HL-60 (cell line): ENCODE results near the gene EFL1.

Experiments used
- GABPA ChIP-seq: IDR thresholded peaks from 2 replicates; pipeline ENCODE4 v1.6.1; 2012; ENCODE audit warnings: low read depth
- POLR2AphosphoS5 ChIP-seq: IDR thresholded peaks from 2 replicates; pipeline ENCODE4 v1.6.1; 2012; ENCODE audit warnings: low read depth
- TF ChIP-seq, protein P1 (sequence below): IDR thresholded peaks from one replicate; pipeline ENCODE4 v1.5.1; 2011; ENCODE audit warnings: low read length, control low read depth, inconsistent platforms; ENCODE audit not compliant: insufficient read depth
- TF ChIP-seq, protein P2 (sequence below): IDR thresholded peaks from 2 replicates; pipeline ENCODE4 v1.6.1; 2012; ENCODE audit warnings: low read depth; ENCODE audit not compliant: insufficient replicate concordance

DNA sequence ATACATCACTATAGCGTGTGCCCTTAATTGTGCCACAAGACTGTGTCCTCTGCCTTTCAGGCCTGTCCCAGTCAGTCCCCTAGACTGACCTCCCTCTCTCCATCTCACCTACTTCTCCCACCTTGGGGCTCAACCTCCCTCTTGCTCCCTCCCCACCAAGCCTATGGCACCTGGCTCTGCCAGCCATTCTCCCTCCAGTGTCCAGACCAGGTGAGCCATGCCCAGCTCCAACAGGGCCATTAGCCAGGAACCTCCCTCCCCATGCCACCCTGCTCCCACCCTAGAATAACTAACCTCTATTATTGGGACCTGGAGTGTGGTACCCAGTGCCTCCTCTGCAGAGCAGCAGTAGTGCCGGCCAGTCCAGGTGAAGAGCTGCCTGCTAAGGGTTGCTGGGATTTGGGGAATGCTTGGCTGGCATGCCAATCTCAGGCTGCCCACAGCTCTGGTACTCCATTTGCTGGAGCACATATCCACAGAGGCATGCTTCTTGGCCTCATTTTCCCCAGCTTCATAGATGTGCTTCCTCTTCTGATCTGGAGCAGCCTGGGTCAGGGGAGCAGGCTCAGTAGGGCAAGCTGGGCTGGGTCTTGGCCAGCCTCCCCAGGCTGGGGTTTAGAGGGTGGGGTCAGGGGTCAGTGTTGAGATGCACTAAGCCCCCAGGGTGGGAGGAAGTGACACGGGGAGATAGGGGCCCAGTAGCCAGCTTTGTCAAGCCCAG is 38.9 kb upstream of the EFL1 start:
- TF ChIP-seq, protein P1, sequence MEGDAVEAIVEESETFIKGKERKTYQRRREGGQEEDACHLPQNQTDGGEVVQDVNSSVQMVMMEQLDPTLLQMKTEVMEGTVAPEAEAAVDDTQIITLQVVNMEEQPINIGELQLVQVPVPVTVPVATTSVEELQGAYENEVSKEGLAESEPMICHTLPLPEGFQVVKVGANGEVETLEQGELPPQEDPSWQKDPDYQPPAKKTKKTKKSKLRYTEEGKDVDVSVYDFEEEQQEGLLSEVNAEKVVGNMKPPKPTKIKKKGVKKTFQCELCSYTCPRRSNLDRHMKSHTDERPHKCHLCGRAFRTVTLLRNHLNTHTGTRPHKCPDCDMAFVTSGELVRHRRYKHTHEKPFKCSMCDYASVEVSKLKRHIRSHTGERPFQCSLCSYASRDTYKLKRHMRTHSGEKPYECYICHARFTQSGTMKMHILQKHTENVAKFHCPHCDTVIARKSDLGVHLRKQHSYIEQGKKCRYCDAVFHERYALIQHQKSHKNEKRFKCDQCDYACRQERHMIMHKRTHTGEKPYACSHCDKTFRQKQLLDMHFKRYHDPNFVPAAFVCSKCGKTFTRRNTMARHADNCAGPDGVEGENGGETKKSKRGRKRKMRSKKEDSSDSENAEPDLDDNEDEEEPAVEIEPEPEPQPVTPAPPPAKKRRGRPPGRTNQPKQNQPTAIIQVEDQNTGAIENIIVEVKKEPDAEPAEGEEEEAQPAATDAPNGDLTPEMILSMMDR = no peak
- TF ChIP-seq, protein P2, sequence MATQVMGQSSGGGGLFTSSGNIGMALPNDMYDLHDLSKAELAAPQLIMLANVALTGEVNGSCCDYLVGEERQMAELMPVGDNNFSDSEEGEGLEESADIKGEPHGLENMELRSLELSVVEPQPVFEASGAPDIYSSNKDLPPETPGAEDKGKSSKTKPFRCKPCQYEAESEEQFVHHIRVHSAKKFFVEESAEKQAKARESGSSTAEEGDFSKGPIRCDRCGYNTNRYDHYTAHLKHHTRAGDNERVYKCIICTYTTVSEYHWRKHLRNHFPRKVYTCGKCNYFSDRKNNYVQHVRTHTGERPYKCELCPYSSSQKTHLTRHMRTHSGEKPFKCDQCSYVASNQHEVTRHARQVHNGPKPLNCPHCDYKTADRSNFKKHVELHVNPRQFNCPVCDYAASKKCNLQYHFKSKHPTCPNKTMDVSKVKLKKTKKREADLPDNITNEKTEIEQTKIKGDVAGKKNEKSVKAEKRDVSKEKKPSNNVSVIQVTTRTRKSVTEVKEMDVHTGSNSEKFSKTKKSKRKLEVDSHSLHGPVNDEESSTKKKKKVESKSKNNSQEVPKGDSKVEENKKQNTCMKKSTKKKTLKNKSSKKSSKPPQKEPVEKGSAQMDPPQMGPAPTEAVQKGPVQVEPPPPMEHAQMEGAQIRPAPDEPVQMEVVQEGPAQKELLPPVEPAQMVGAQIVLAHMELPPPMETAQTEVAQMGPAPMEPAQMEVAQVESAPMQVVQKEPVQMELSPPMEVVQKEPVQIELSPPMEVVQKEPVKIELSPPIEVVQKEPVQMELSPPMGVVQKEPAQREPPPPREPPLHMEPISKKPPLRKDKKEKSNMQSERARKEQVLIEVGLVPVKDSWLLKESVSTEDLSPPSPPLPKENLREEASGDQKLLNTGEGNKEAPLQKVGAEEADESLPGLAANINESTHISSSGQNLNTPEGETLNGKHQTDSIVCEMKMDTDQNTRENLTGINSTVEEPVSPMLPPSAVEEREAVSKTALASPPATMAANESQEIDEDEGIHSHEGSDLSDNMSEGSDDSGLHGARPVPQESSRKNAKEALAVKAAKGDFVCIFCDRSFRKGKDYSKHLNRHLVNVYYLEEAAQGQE = no peak
- TF ChIP-seq POLR2AphosphoS5 (no peak), GABPA (no peak)
